CD4-positive, CD25-positive, alpha-beta regulatory T cell (primary cell): Measurements from ENCODE around the gene PRRX2. TPM values are rescaled to one million over a fixed set of nuclear protein-coding genes. Genes with fewer than 3 reads are reported as not detected.

Experiments
- ATAC-seq, 2 donors: fragments of 150-1000 bp; cut with Tn5 transposase; one replicate each; pipeline ENCODE4 v1.10.0; 2021; ENCODE audit warnings: low read depth in 2 of 2, moderate number of reproducible peaks in 2 of 2, moderate library complexity in 1 of 2
- DNase-seq, 3 donors: peaks; one replicate each; pipeline versions ENCODE4 v3.0.0 to v3.0.0-alpha.2; 2012 to 2022; ENCODE audit warnings: mixed read lengths in 1 of 3
- H3K27ac ChIP-seq: one replicate; pipeline ENCODE4 v1.7.0; 2013; ENCODE audit warnings: mild to moderate bottlenecking, low read length; ENCODE audit not compliant: insufficient read depth, poor library complexity, severe bottlenecking
- H3K27me3 ChIP-seq: one replicate; pipeline ENCODE4 v1.7.0; 2013; ENCODE audit warnings: low read length; ENCODE audit not compliant: control insufficient read depth, insufficient read depth
- H3K36me3 ChIP-seq: one replicate; pipeline ENCODE4 v1.7.0; 2013; ENCODE audit warnings: mild to moderate bottlenecking, low read length, moderate library complexity; ENCODE audit not compliant: control insufficient read depth, insufficient read depth
- H3K4me1 ChIP-seq: 2 replicates; pipeline ENCODE4 v1.7.0; 2013; ENCODE audit warnings: mild to moderate bottlenecking, low read length; ENCODE audit not compliant: insufficient read depth, control insufficient read depth, poor library complexity, severe bottlenecking
- H3K4me3 ChIP-seq: one replicate; pipeline ENCODE4 v1.7.0; 2013; ENCODE audit warnings: low read depth, mild to moderate bottlenecking, low read length, moderate library complexity
- H3K9me3 ChIP-seq, 2 experiments: 1 replicate in 1 of 2; 2 replicates in 1 of 2; pipeline ENCODE4 v1.7.0; 2013; ENCODE audit warnings: low read length in 2 of 2, mild to moderate bottlenecking in 1 of 2, moderate library complexity in 1 of 2; ENCODE audit not compliant: control insufficient read depth in 2 of 2
- H3K27ac Mint-ChIP-seq, 3 donors: one replicate each; pipeline ENCODE4 v1.8.0; 2020 to 2022; ENCODE audit warnings: mild to moderate bottlenecking in 3 of 3, mixed read lengths in 3 of 3, moderate library complexity in 2 of 3
- H3K27me3 Mint-ChIP-seq: one replicate; pipeline ENCODE4 v1.8.0; 2022; ENCODE audit warnings: mild to moderate bottlenecking, mixed read lengths
- H3K36me3 Mint-ChIP-seq: one replicate; pipeline ENCODE4 v1.8.0; 2020; ENCODE audit warnings: mixed read lengths
- H3K4me1 Mint-ChIP-seq, 4 donors: one replicate each; pipeline ENCODE4 v1.8.0; 2020 to 2022; ENCODE audit warnings: mixed read lengths in 4 of 4, mild to moderate bottlenecking in 1 of 4
- H3K4me3 Mint-ChIP-seq, 4 donors: one replicate each; pipeline ENCODE4 v1.8.0; 2020 to 2022; ENCODE audit warnings: mild to moderate bottlenecking in 4 of 4, mixed read lengths in 4 of 4, moderate library complexity in 3 of 4
- H3K9me3 Mint-ChIP-seq, 7 donors: one replicate each; pipeline ENCODE4 v1.8.0; 2020 to 2022; ENCODE audit warnings: mixed read lengths in 7 of 7, mild to moderate bottlenecking in 3 of 7, moderate library complexity in 2 of 7
- polyA plus RNA-seq, 4 donors: library from polyadenylated mRNA; unstranded; fragments of 300-500 nt; fragmentation: Illumina TruSeq; gene quantifications; one replicate each; pipeline ENCODE4 v1.2.3, GENCODE V29; 2021
- total RNA-seq: library from RNA; stranded (reverse); gene quantifications from one replicate; pipeline ENCODE4 v1.2.3, GENCODE V29; 2022

The PRRX2 gene
- total and polyA plus RNA-seq, 5 donors from 2014 or later, result not detected

DNA sequence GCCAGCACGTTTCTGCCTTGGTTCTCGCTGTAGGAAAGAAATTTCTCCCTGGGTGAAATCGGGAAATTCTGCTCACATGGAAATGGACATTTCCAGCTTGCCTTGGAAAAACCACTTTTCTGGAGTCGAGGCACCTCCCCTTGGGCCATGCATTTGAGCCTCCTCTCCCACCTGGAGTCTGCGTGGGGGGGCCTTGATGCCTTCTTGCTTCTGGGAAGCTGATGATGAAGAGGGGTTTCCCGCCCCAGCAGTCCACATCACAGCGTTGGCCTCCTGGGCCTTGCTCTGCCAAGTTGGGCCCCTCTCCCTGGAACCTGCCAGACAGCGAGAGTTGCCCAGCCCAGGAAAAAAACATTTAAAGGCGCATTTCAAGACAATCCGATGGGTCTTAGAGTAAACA lies 21.7 kb upstream of the PRRX2 start:
- Histone ChIP-seq H3K9me3 (no peaks in the 10 kb centered on the region), H3K27ac (no peak overlapping the region), H3K4me1 (peaks cover 26% of the 10 kb centered on the region), H3K36me3 (peaks cover 9% of the 10 kb centered on the region), H3K4me3 (no peak overlapping the region), H3K27me3 (no peaks in the 10 kb centered on the region)
- no peaks in the 10 kb centered on the region for H3K9me3 Mint-ChIP-seq
- no peak for DNase-seq
- peaks cover 0 to 19% (median 9%) of the 10 kb centered on the region in 4 donors for H3K4me1 Mint-ChIP-seq
- no peak overlapping the region for H3K27ac Mint-ChIP-seq
- peaks cover 4% of the 10 kb centered on the region for H3K27me3 Mint-ChIP-seq
- no peaks in the 10 kb centered on the region for H3K36me3 Mint-ChIP-seq
- ATAC-seq, result no peak
- peak overlapping the region; percentile 69 to 85 (median 79) for H3K4me3 Mint-ChIP-seq

DNA sequence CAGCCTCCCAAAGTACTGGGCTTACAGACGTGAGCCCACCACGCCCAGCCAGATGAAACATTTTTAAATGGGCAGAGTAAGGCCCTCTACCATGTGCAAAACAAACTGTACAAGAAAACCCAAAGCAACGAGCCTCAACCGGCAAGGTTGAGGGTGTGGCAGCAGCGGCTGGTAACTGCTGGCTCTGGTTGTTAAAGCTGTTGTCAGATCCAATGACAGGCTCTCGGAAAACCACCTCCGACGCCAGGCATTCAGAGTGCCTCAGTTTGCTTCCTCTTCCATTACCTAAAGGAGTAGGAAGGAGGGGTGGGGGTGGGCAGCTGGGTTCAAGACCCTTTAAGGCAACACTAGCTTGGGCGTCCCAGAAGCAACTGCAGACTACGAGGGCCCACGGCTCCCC lies 21.1 kb upstream of the PRRX2 start:
- H3K9me3 ChIP-seq, result no peaks in the 10 kb centered on the region
- Mint-ChIP-seq H3K27me3 (peaks cover 4% of the 10 kb centered on the region), H3K36me3 (no peaks in the 10 kb centered on the region), H3K4me3 (peak overlapping the region in 1 of 4 donors; percentile 68), H3K27ac (no peak overlapping the region), H3K4me1 (peaks cover 0 to 19% (median 9%) of the 10 kb centered on the region in 4 donors), H3K9me3 (no peaks in the 10 kb centered on the region)
- ATAC-seq (no peak), DNase-seq (no peak)
- H3K4me3 ChIP-seq, result no peak overlapping the region
- peaks cover 26% of the 10 kb centered on the region for H3K4me1 ChIP-seq
- peaks cover 3% of the 10 kb centered on the region for H3K36me3 ChIP-seq
- H3K27me3 ChIP-seq, result no peaks in the 10 kb centered on the region
- H3K27ac ChIP-seq, result no peak overlapping the region

DNA sequence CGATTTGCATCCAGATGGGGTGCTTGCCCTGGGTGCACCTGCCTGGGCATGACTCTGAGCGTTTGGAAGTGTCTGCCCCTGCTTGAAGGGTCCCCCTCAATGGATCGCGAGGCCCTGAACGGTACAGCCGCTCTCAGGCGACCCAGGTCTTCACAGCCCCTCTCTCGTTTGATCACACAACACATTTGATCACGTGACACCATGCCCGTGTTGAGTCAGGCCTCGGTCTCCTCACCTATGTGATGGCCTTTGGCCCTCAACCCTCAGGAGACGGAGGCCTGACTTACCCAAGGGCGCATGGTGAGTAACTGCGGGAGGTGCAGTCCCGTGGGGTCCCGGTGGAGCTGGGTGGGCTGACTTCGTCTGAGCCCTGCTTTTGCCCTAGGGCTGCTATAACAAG lies 20.5 kb upstream of the PRRX2 start:
- Histone ChIP-seq H3K27ac (no peak overlapping the region), H3K27me3 (no peaks in the 10 kb centered on the region), H3K9me3 (no peaks in the 10 kb centered on the region), H3K4me1 (peaks cover 21% of the 10 kb centered on the region), H3K4me3 (no peak overlapping the region), H3K36me3 (no peaks in the 10 kb centered on the region)
- ATAC-seq (no peak), DNase-seq (no peak)
- no peaks in the 10 kb centered on the region for H3K9me3 Mint-ChIP-seq
- no peak overlapping the region for H3K27ac Mint-ChIP-seq
- H3K4me3 Mint-ChIP-seq, result peak overlapping the region in 1 of 4 donors; percentile 68
- H3K4me1 Mint-ChIP-seq, result peaks cover 0 to 18% (median 9%) of the 10 kb centered on the region in 4 donors
- H3K36me3 Mint-ChIP-seq, result no peaks in the 10 kb centered on the region
- H3K27me3 Mint-ChIP-seq, result peaks cover 4% of the 10 kb centered on the region

DNA sequence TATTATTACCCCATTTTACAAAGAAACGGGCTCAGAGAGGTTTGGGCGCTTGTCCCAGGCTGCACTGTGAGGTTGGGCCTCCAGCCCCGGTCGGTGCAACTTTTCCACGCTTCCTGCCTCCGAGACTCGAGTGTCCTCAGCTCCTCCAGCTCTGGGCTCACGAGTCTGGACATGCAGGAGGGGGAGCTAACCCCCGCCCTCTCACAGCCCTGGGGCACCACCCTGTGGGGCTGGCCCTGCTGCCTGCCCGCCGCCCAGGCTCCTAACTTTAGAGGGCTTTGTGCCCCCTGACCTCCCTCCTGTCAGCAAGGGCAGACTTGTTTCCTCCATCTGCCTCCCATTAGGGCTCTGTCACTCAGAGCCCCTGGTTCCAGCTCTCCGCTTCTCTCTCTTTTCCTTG lies 19.2 kb upstream of the PRRX2 start:
- no peak overlapping the region for H3K27ac ChIP-seq
- Mint-ChIP-seq H3K27me3 (peaks cover 9% of the 10 kb centered on the region), H3K4me3 (no peak overlapping the region), H3K9me3 (no peaks in the 10 kb centered on the region), H3K36me3 (no peaks in the 10 kb centered on the region), H3K4me1 (peaks cover 0 to 7% (median 5%) of the 10 kb centered on the region in 4 donors), H3K27ac (peak overlapping the region in 1 of 3 donors; percentile 28)
- H3K4me1 ChIP-seq, result peaks cover 8% of the 10 kb centered on the region
- H3K36me3 ChIP-seq, result no peaks in the 10 kb centered on the region
- H3K9me3 ChIP-seq, result no peaks in the 10 kb centered on the region
- no peak overlapping the region for H3K4me3 ChIP-seq
- ATAC-seq, result no peak
- DNase-seq, result no peak
- H3K27me3 ChIP-seq, result no peaks in the 10 kb centered on the region

DNA sequence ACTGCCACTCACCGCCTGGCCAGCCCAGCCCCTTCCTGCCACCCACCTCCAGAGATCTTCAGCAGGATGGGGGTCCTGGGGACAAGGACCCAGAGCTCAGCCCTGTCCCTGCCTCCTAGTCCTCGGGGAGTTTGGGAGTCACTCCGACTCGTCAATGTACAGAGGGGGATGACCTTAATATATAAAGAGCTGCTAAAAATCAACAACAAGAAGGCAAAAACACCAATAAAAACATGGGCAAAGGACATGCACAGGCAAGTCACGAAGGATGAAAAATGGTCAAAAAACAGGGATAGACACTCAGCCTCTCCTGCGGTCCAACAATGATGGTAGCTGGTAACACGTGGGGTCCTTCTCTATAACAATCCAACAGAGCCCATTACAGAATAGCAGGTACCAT lies 18.8 kb upstream of the PRRX2 start:
- H3K36me3 Mint-ChIP-seq, result no peaks in the 10 kb centered on the region
- Histone ChIP-seq H3K27ac (no peak overlapping the region), H3K27me3 (no peaks in the 10 kb centered on the region), H3K9me3 (no peaks in the 10 kb centered on the region), H3K4me1 (peaks cover 4% of the 10 kb centered on the region), H3K4me3 (no peak overlapping the region), H3K36me3 (no peaks in the 10 kb centered on the region)
- peak overlapping the region in 1 of 3 donors; percentile 28 for H3K27ac Mint-ChIP-seq
- no peak overlapping the region for H3K4me3 Mint-ChIP-seq
- ATAC-seq, result no peak
- H3K4me1 Mint-ChIP-seq, result peaks cover 0 to 6% (median 3%) of the 10 kb centered on the region in 4 donors
- no peaks in the 10 kb centered on the region for H3K9me3 Mint-ChIP-seq
- H3K27me3 Mint-ChIP-seq, result peaks cover 9% of the 10 kb centered on the region
- no peak for DNase-seq

DNA sequence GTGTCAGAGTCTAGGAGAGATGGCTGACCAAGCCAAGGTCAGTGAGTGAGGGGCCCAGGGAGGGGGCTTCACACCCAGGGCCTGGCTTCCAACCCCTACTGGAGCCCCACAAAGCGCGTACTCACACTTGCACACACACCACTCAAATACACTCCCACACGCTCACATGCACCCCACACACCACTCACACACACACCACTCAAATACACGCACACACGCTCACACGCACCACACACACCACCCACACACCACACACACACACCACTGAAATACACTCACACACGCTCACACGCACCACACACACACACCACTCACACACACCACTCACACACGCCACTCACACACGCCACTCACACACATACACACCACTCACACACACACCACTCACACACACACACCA lies 17.8 kb upstream of the PRRX2 start:
- Mint-ChIP-seq H3K27me3 (peaks cover 9% of the 10 kb centered on the region), H3K27ac (no peak overlapping the region), H3K9me3 (no peaks in the 10 kb centered on the region), H3K4me1 (peaks cover 0 to 2% (median 1%) of the 10 kb centered on the region in 4 donors), H3K4me3 (peak overlapping the region in 1 of 4 donors; percentile 60), H3K36me3 (no peaks in the 10 kb centered on the region)
- DNase-seq (no peak), ATAC-seq (no peak)
- Histone ChIP-seq H3K27me3 (no peaks in the 10 kb centered on the region), H3K9me3 (no peaks in the 10 kb centered on the region), H3K4me1 (no peaks in the 10 kb centered on the region), H3K36me3 (no peaks in the 10 kb centered on the region), H3K4me3 (no peak overlapping the region), H3K27ac (no peak overlapping the region)

DNA sequence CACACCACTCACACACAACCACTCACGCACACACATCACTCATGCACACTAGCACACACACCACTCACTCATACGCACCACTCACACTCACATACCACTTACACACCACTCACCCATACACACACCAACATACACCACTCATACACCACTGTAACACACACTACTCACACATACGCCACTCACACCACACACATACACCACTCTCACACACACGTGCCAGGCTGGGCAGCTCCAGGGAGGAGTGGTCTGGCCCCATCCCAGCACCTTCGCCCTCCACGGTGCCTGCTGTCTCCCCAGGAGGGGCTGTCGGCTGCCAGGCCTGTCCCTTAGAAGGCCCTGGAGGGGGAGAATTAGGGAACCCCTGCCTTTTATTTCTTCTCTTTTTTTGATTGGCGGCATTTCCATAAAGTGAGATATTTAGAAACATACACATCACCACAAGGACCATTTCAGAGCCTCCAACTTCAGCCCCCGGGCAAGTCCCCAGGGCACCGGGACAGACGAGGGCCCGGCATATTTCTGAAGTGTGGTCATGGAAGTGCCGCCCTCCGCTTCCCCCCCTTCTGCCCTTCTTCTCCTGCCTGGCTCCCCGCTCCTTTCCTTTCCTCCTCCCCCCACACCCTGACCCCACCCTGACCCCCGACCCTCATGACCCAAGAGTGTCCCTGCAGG lies 17.2 kb upstream of the PRRX2 start:
- Mint-ChIP-seq H3K27me3 (peaks cover 9% of the 10 kb centered on the region), H3K36me3 (no peaks in the 10 kb centered on the region), H3K4me3 (peak overlapping the region in 1 of 4 donors; percentile 60), H3K4me1 (peaks cover 0 to 2% (median 0%) of the 10 kb centered on the region in 4 donors), H3K27ac (no peak overlapping the region), H3K9me3 (no peaks in the 10 kb centered on the region)
- Histone ChIP-seq H3K9me3 (no peaks in the 10 kb centered on the region), H3K27me3 (no peaks in the 10 kb centered on the region), H3K4me3 (no peak overlapping the region), H3K4me1 (no peaks in the 10 kb centered on the region), H3K36me3 (no peaks in the 10 kb centered on the region), H3K27ac (no peak overlapping the region)
- ATAC-seq, result no peak
- DNase-seq, result no peak

DNA sequence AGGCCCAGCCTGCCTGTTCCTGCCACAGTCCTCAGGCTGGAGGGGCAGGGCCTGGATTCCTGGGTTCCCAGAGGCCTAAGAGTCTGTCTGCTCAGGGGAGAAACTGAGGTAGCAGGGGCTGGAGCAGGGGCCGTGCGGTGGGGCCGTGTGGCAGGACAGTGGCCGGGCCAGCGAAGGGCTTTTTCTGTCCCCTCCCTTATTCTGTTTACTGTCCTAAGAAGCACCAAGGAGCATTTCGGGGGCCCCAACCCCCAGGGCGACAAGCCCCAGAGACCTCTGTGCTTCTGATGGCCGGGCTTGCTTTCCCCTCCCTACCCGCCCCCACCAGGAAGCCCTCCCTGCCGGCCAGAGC lies 16.7 kb upstream of the PRRX2 start:
- Mint-ChIP-seq H3K27ac (no peak overlapping the region), H3K4me3 (no peak overlapping the region), H3K27me3 (peaks cover 9% of the 10 kb centered on the region), H3K9me3 (no peaks in the 10 kb centered on the region), H3K36me3 (no peaks in the 10 kb centered on the region), H3K4me1 (peaks cover 0 to 2% (median 0%) of the 10 kb centered on the region in 4 donors)
- Histone ChIP-seq H3K27ac (no peak overlapping the region), H3K36me3 (no peaks in the 10 kb centered on the region), H3K27me3 (no peaks in the 10 kb centered on the region), H3K4me1 (no peaks in the 10 kb centered on the region), H3K9me3 (no peaks in the 10 kb centered on the region), H3K4me3 (no peak overlapping the region)
- ATAC-seq (no peak), DNase-seq (no peak)
